OCI-LY7 (cell line): ENCODE measurements around the gene ASB18.

Experiments
- EZH2phosphoT487 ChIP-seq: fragments of 200-600 bp; sonication (generic); IDR thresholded peaks from 2 replicates; pipeline ENCODE4 v1.6.1; 2018; ENCODE audit warnings: low read depth, borderline replicate concordance, mild to moderate bottlenecking, mixed run types, antibody characterized with exemption, low read length, moderate library complexity, mixed read lengths
- TF ChIP-seq, protein P1 (sequence below): fragments of 200-600 bp; sonication (generic); conservative IDR thresholded peaks from 2 replicates; pipeline ENCODE4 v1.5.1; 2014; ENCODE audit warnings: mild to moderate bottlenecking, antibody characterized with exemption, low read length, moderate library complexity, mixed read lengths

DNA sequence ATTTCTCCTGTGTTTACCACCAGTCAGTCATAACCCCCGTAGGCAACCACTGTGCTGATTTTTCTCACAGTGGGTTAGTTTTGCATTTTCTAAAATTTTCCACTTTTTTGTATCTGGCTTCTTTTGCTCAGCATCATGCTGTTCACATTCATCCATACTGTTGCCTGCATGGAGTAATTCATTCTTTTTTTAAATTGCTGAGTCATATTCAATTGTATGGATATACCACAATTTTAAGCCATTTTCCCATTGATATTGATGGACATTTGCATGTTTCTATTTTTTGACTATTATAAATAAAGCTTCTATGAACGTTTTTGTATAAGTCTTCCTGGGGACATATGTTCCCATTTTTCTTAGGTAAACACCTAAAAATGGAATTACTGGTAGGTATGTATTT lies 40.5 kb downstream of the ASB18 start:
- TF ChIP-seq, protein P1, sequence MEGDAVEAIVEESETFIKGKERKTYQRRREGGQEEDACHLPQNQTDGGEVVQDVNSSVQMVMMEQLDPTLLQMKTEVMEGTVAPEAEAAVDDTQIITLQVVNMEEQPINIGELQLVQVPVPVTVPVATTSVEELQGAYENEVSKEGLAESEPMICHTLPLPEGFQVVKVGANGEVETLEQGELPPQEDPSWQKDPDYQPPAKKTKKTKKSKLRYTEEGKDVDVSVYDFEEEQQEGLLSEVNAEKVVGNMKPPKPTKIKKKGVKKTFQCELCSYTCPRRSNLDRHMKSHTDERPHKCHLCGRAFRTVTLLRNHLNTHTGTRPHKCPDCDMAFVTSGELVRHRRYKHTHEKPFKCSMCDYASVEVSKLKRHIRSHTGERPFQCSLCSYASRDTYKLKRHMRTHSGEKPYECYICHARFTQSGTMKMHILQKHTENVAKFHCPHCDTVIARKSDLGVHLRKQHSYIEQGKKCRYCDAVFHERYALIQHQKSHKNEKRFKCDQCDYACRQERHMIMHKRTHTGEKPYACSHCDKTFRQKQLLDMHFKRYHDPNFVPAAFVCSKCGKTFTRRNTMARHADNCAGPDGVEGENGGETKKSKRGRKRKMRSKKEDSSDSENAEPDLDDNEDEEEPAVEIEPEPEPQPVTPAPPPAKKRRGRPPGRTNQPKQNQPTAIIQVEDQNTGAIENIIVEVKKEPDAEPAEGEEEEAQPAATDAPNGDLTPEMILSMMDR, result no peak
- TF ChIP-seq EZH2phosphoT487, result no peak
